ENCODE results near the gene SH3BGRL.

The SH3BGRL gene

GRCh38 chrX:81215685-81216084, 13.8 kb downstream of the SH3BGRL start:
- H3K4me3 ChIP-seq (ENCODE audit: low read depth, low read length): no peak overlapping the region
- no peaks in the 10 kb centered on the region for H3K9me3 ChIP-seq (ENCODE audit: severe bottlenecking)
- no peak for TF ChIP-seq CTCF (IDR thresholded peaks at IDR 0.05; ENCODE audit: low read depth, low read length)
- no peak for DNase-seq
- no peaks in the 10 kb centered on the region for H3K36me3 ChIP-seq
- H3K27ac ChIP-seq: no peak overlapping the region
- H3K27me3 ChIP-seq (ENCODE audit: insufficient read depth, low read depth, severe bottlenecking): no peaks in the 10 kb centered on the region

DNA sequence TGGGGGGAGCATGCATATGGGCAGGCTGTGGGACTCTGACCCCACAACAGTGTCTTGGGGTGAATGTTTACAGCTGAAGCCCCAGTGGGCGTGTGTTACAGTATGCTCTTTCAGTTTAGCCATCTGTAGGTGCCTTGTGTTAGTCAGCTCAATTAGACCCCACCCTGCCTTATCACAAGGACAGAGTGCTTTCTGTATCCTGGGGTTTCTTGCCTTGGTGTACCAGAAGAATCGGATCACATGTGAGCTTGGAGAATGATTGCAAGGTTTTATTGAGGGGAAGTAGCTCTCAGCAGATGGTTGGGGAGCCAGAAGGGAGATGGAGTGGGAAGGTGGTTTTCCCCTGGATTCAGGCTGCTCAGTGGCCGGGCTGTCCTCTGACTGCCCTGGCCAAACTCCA, 27.3 kb downstream of the SH3BGRL start:
- no peak overlapping the region for H3K4me3 ChIP-seq (ENCODE audit: low read depth, low read length)
- H3K36me3 ChIP-seq: no peaks in the 10 kb centered on the region
- DNase-seq: no peak
- no peaks in the 10 kb centered on the region for H3K27me3 ChIP-seq (ENCODE audit: insufficient read depth, low read depth, severe bottlenecking)
- TF ChIP-seq CTCF (IDR thresholded peaks at IDR 0.05; ENCODE audit: low read depth, low read length): no peak
- no peak overlapping the region for H3K27ac ChIP-seq
- no peaks in the 10 kb centered on the region for H3K9me3 ChIP-seq (ENCODE audit: severe bottlenecking)

DNA sequence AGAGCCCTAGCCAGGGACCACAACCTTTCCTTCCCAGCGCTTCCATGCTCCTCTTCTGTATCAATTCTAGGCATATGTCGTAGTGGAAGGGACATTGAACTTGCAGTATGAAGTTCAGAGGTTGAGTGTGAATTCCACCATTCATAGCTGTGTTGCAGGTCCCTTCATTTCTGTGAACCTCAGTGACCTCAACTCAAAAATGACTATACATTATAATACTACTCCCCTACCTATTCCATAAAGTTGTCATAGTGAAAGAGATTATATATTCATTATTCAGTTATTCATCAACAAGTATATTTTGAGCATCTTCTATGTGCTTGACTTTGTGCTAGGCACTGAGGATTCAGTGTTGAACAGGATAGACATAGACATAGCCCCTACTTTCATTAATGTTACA, 28.0 kb downstream of the SH3BGRL start:
- no peaks in the 10 kb centered on the region for H3K36me3 ChIP-seq
- H3K27ac ChIP-seq: no peak overlapping the region
- no peaks in the 10 kb centered on the region for H3K9me3 ChIP-seq (ENCODE audit: severe bottlenecking)
- no peak for DNase-seq
- no peaks in the 10 kb centered on the region for H3K27me3 ChIP-seq (ENCODE audit: insufficient read depth, low read depth, severe bottlenecking)
- H3K4me3 ChIP-seq (ENCODE audit: low read depth, low read length): no peak overlapping the region
- no peak for TF ChIP-seq CTCF (IDR thresholded peaks at IDR 0.05; ENCODE audit: low read depth, low read length)

DNA sequence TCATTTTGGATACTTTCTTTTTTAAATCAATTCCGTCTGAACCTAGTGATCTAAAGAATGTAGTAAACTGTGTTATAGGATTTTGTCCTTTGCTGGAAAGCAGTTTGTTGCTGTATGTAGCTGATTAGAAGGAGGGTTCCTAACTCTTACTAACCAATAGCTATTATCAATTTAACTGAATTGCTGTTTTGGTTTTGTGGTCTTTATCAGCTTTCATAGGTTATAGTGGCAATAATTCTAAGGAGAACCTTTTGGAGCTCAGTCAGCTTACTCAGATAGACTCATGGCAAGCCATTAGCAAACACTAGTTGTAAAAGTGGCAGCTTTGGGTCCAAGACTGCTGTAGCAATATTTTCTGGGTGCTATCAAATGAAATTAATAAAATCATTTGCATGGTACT, 29.6 kb downstream of the SH3BGRL start:
- H3K4me3 ChIP-seq (ENCODE audit: low read depth, low read length): no peak overlapping the region
- no peaks in the 10 kb centered on the region for H3K36me3 ChIP-seq
- DNase-seq: no peak
- no peaks in the 10 kb centered on the region for H3K9me3 ChIP-seq (ENCODE audit: severe bottlenecking)
- no peak for TF ChIP-seq CTCF (IDR thresholded peaks at IDR 0.05; ENCODE audit: low read depth, low read length)
- no peaks in the 10 kb centered on the region for H3K27me3 ChIP-seq (ENCODE audit: insufficient read depth, low read depth, severe bottlenecking)
- no peak overlapping the region for H3K27ac ChIP-seq

- H3K9me3 ChIP-seq (ENCODE audit: severe bottlenecking): no peaks in the 10 kb centered on the region
- DNase-seq: no peak
- no peak for TF ChIP-seq CTCF (IDR thresholded peaks at IDR 0.05; ENCODE audit: low read depth, low read length)
- H3K27me3 ChIP-seq (ENCODE audit: insufficient read depth, low read depth, severe bottlenecking): no peaks in the 10 kb centered on the region
- H3K27ac ChIP-seq: no peak overlapping the region
- no peaks in the 10 kb centered on the region for H3K36me3 ChIP-seq
- H3K4me3 ChIP-seq (ENCODE audit: low read depth, low read length): no peak overlapping the region
Observed at GRCh38 chrX:81232218-81232617, 30.3 kb downstream of the SH3BGRL start.

DNA sequence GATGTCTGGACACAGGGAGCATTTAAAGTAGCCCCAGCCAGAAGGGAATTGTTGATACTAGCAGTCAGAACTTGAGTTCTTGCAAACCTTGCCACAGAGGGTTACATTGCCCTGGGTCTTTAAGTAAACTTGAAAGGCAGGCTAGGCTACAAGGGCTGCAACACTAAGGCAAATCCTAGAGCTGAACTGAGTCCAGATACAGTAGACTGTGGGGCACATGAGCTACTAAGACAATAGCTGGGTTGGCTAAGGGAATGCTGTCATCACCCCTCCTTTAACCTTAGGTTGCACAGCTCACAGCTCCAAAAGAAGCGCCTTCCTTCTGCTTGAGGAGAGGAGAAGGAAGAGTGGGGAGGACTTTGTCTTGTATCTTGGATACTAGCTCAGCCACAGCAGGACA, 35.6 kb downstream of the SH3BGRL start:
- H3K9me3 ChIP-seq (ENCODE audit: severe bottlenecking): no peaks in the 10 kb centered on the region
- no peak for TF ChIP-seq CTCF (IDR thresholded peaks at IDR 0.05; ENCODE audit: low read depth, low read length)
- no peak for DNase-seq
- no peak overlapping the region for H3K27ac ChIP-seq
- no peaks in the 10 kb centered on the region for H3K27me3 ChIP-seq (ENCODE audit: insufficient read depth, low read depth, severe bottlenecking)
- H3K36me3 ChIP-seq: no peaks in the 10 kb centered on the region
- H3K4me3 ChIP-seq (ENCODE audit: low read depth, low read length): no peak overlapping the region
